Karpas-422 (cell line): ENCODE measurements around the gene TRAM2. TPM values are rescaled to one million over a fixed set of nuclear protein-coding genes. Genes with fewer than 3 reads are reported as not detected.

Experiments used
- DNase-seq: peaks from one replicate; pipeline ENCODE4 v3.0.0-alpha.2; 2015
- H2AFZ ChIP-seq: fragments of 200-600 bp; sonication (generic); 2 replicates; pipeline ENCODE4 v1.6.1; 2014; ENCODE audit warnings: antibody characterized with exemption, low read length, mixed read lengths
- H3K27ac ChIP-seq: fragments of 200-600 bp; sonication (generic); 2 replicates; pipeline ENCODE4 v1.5.1; 2014; ENCODE audit warnings: mild to moderate bottlenecking, low read length, moderate library complexity
- H3K27me3 ChIP-seq: fragments of 200-600 bp; sonication (generic); 2 replicates; pipeline ENCODE4 v1.6.1; 2014; ENCODE audit warnings: low read length, mixed read lengths
- H3K36me3 ChIP-seq: fragments of 200-600 bp; sonication (generic); 2 replicates; pipeline ENCODE4 v1.6.1; 2014; ENCODE audit warnings: low read length, mixed read lengths; ENCODE audit not compliant: insufficient read depth
- H3K4me1 ChIP-seq: fragments of 200-600 bp; sonication (generic); 2 replicates; pipeline ENCODE4 v1.6.1; 2014; ENCODE audit warnings: mild to moderate bottlenecking, low read length, mixed read lengths
- H3K4me2 ChIP-seq: fragments of 200-600 bp; sonication (generic); 2 replicates; pipeline ENCODE4 v1.6.1; 2014; ENCODE audit warnings: low read length, low read depth, mild to moderate bottlenecking; ENCODE audit not compliant: poor library complexity, severe bottlenecking
- H3K4me3 ChIP-seq: fragments of 200-600 bp; sonication (generic); 2 replicates; pipeline ENCODE4 v1.5.1; 2014; ENCODE audit warnings: mild to moderate bottlenecking, antibody characterized with exemption, low read length, mixed read lengths
- H3K79me2 ChIP-seq: fragments of 200-600 bp; sonication (generic); 2 replicates; pipeline ENCODE4 v1.6.1; 2014; ENCODE audit warnings: mild to moderate bottlenecking, low read length, mixed read lengths
- H3K9ac ChIP-seq: fragments of 200-600 bp; sonication (generic); 2 replicates; pipeline ENCODE4 v1.6.0; 2014; ENCODE audit warnings: low read length
- H3K9me2 ChIP-seq: fragments of 200-600 bp; sonication (generic), shearing (Covaris generic); replicated peaks from 2 replicates; pipeline ENCODE4 v1.6.0; 2014; ENCODE audit warnings: mild to moderate bottlenecking, low read length, moderate library complexity; ENCODE audit not compliant: insufficient read depth
- H3K9me3 ChIP-seq: fragments of 300-700, 200-600 bp; sonication (generic); 2 replicates; pipeline ENCODE4 v1.6.1; 2014; ENCODE audit warnings: low read length, mixed read lengths
- H4K20me1 ChIP-seq: fragments of 200-600 bp; sonication (generic); 2 replicates; pipeline ENCODE4 v1.6.1; 2014; ENCODE audit warnings: mild to moderate bottlenecking, antibody characterized with exemption, low read length, low read depth; ENCODE audit not compliant: insufficient read depth
- total RNA-seq: library from RNA; depleted of rRNA; stranded (reverse); fragments of >200 nt; shearing (Covaris generic); gene quantifications from 2 replicates; pipeline ENCODE4 v1.2.3, GENCODE V29; 2014; ENCODE audit warnings: low replicate concordance; rRNA removed

Gene TRAM2
- total RNA-seq, 1 experiment from 2014 or later: 24.1 TPM

DNA sequence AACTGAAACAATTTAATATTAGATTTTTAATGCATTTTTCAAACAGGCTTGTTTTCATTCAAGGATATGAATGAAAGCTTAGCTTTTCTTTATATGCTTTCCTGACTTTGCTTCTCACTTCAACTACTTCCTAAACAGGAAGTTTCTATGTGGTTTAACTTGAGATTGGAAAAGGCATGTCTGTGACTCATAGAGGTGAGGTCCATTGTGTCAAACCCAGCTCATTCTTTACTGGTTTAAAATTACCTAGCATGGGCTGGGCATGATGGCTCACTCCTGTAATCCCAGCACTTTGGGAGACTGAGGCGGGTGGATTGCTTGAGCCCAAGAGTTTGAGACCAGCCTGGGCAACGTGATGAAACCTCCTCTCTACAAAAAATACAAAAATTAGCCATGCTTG is 122.3 kb downstream of the TRAM2 start:
- no peak overlapping the region for H3K9ac ChIP-seq
- no peak overlapping the region for H3K27ac ChIP-seq
- H2AFZ ChIP-seq: no peak overlapping the region
- no peaks in the 10 kb centered on the region for H3K4me1 ChIP-seq
- H3K36me3 ChIP-seq: no peaks in the 10 kb centered on the region
- DNase-seq: no peak
- no peaks in the 10 kb centered on the region; the same call in 1 of the 2 replicates for H3K9me2 ChIP-seq
- no peak overlapping the region for H3K4me3 ChIP-seq
- no peaks in the 10 kb centered on the region for H3K79me2 ChIP-seq
- H3K4me2 ChIP-seq: no peak overlapping the region
- H3K9me3 ChIP-seq: no peaks in the 10 kb centered on the region
- H3K27me3 ChIP-seq: no peaks in the 10 kb centered on the region
- H4K20me1 ChIP-seq: no peaks in the 10 kb centered on the region

Other genes starting within 250 kb of the TRAM2 start
- 0.29 and 1.2 TPM in 2 replicates for gene PAQR8, start 214.9 kb downstream of the TRAM2 start, total RNA-seq
- 22.5 and 44.0 TPM in 2 replicates for gene EFHC1, start 156.7 kb downstream of the TRAM2 start, total RNA-seq
- 23.7 and 61.3 TPM in 2 replicates for gene TMEM14A, start 94.1 kb upstream of the TRAM2 start, total RNA-seq
- gene GSTA2, start 186.4 kb upstream of the TRAM2 start, total RNA-seq: not detected in 2 replicates
- gene GSTA1, start 226.8 kb upstream of the TRAM2 start, total RNA-seq: not detected in 2 replicates